Stomach (tissue), 9 donors: ENCODE measurements around the gene GFAP. TPM values are rescaled to one million over a fixed set of nuclear protein-coding genes. Genes with fewer than 3 reads are reported as not detected.

Experiments
- DNase-seq, 2 donors: peaks; one replicate each; pipeline versions ENCODE4 v3.0.0 to v3.0.0-alpha.2; 2013 to 2019
- H3K27ac ChIP-seq, 5 donors: fragments of 200-600 bp in 4 of 5; sonication (generic) in 4 of 5; one replicate each; pipeline ENCODE4 v1.5.1; 2013 to 2019; ENCODE audit warnings: mild to moderate bottlenecking in 1 of 5, moderate library complexity in 1 of 5
- H3K27me3 ChIP-seq, 3 donors: fragments of 200-600 bp; sonication (generic); one replicate each; pipeline ENCODE4 v1.5.1; 2017 to 2019; ENCODE audit warnings: mixed run types in 1 of 3
- H3K36me3 ChIP-seq, 4 donors: fragments of 200-600 bp; sonication (generic); 1 replicate in 3 of 4; 2 replicates in 1 of 4; pipeline ENCODE4 v1.5.1; 2016 to 2019
- H3K4me1 ChIP-seq, 4 donors: fragments of 200-600 bp; sonication (generic); one replicate each; pipeline ENCODE4 v1.5.1; 2016 to 2019
- H3K4me3 ChIP-seq, 4 donors: fragments of 200-600 bp; sonication (generic) in 3 of 4; one replicate each; pipeline ENCODE4 v1.5.1; 2016 to 2019; ENCODE audit warnings: mild to moderate bottlenecking in 1 of 4
- H3K9me3 ChIP-seq, 4 donors: fragments of 200-600 bp; sonication (generic); one replicate each; pipeline ENCODE4 v1.5.1; 2016 to 2019
- CTCF ChIP-seq, 7 experiments: fragments of 450-650 bp in 4 of 7; fragments of 200-600 bp in 3 of 7; sonication (generic) in 3 of 7; IDR thresholded peaks; one replicate each; pipeline ENCODE4 v1.5.1; 2016 to 2019; ENCODE audit warnings: antibody characterized with exemption in 7 of 7, control low read depth in 2 of 7, mild to moderate bottlenecking in 1 of 7
- EP300 ChIP-seq: sonication (generic); formaldehyde crosslinking; IDR thresholded peaks from one replicate; pipeline ENCODE4 v1.6.1; 2017; ENCODE audit warnings: antibody characterized with exemption
- POLR2A ChIP-seq, 4 donors: fragments of 450-650 bp; IDR thresholded peaks; one replicate each; pipeline ENCODE4 v1.6.1; 2016; ENCODE audit warnings: antibody characterized with exemption in 4 of 4, control low read depth in 2 of 4, mild to moderate bottlenecking in 1 of 4, moderate library complexity in 1 of 4
- POLR2AphosphoS5 ChIP-seq, 3 donors: sonication (generic); formaldehyde crosslinking; IDR thresholded peaks; one replicate each; pipeline ENCODE4 v1.6.1; 2016; ENCODE audit warnings: antibody characterized with exemption in 3 of 3
- WGBS, 5 donors: extraction: QIAGEN DNeasy Blood & Tissue Kit in 3 of 5; methylation state at CpG; one replicate each; pipeline versions ENCODE4 v1.1.5 to v1.1.7; 2013 to 2018; 5-methylcytosine and 5-hydroxymethylcytosine counted together
- intact Hi-C: fragments of 100-400 bp; cut with DNase I; formaldehyde crosslinking; loops from one replicate; pipeline ENCODE4 v1.15.1; 2023; ENCODE audit warnings: low total_unique reads
- polyA plus RNA-seq, 3 donors: library from polyadenylated mRNA; stranded (reverse); fragments of 200-250 nt; gene quantifications; one replicate each; pipeline ENCODE4 v1.2.3, GENCODE V29; 2013
- small RNA-seq, 4 donors: library from RNA; depleted of rRNA; stranded (forward); fragments of <200 nt; gene quantifications; one replicate each; pipeline ENCODE3, GENCODE V24; 2016
- total RNA-seq, 5 donors: library from RNA; depleted of rRNA; stranded (reverse); fragments of >200 nt; gene quantifications; one replicate each; pipeline versions ENCODE4 v1.1.0 to v1.2.3, GENCODE V29; 2014 to 2016
- donor health status: healthy with polysubstance abuse.
- donor health status: Bipolar disorder and iron deficiency.
- donor health status: healthy.

GFAP gene
- total and polyA plus RNA-seq, 8 donors, result 0.15 to 9.7 (median 0.80) TPM; not detected in 4

- intact Hi-C loops, result loop anchor here (5.0 kb wide), 1 partner anchor 85 kb away; no protein-coding TSS in a partner anchor
- DNase-seq, result no peak
- Histone ChIP-seq H3K27me3 (no peaks in the 10 kb centered on the region), H3K4me3 (no peak overlapping the region), H3K9me3 (no peaks in the 10 kb centered on the region), H3K27ac (no peak overlapping the region), H3K36me3 (peaks cover 67 to 97% (median 95%) of the 10 kb centered on the region in 4 donors), H3K4me1 (peaks cover 0 to 5% (median 0%) of the 10 kb centered on the region in 4 donors)
- 87 to 94% (median 88%) methylated on average over 9 of the region's 9 CpGs for WGBS, 5 donors
- TF ChIP-seq POLR2A (IDR thresholded peaks at IDR 0.05) (no peak), CTCF (IDR thresholded peaks at IDR 0.05) (no peak), POLR2AphosphoS5 (IDR thresholded peaks at IDR 0.05) (no peak), EP300 (no peak)
Observed at GRCh38 chr17:44862278-44862914, 52.9 kb downstream of the GFAP start.

GRCh38 chr17:44859701-44860100 lies 55.6 kb downstream of the GFAP start:
- Histone ChIP-seq H3K27me3 (no peaks in the 10 kb centered on the region), H3K9me3 (no peaks in the 10 kb centered on the region), H3K27ac (no peak overlapping the region), H3K4me3 (no peak overlapping the region), H3K4me1 (peaks cover 0 to 1% (median 0%) of the 10 kb centered on the region in 4 donors), H3K36me3 (peaks cover 86 to 100% (median 100%) of the 10 kb centered on the region in 4 donors)
- TF ChIP-seq CTCF (IDR thresholded peaks at IDR 0.05) (no peak), EP300 (no peak), POLR2AphosphoS5 (IDR thresholded peaks at IDR 0.05) (no peak), POLR2A (IDR thresholded peaks at IDR 0.05) (no peak)
- WGBS, 5 donors, result 82 to 95% (median 93%) methylated on average over 5 of the region's 5 CpGs
- intact Hi-C loops, result loop anchor here (5.0 kb wide), 1 partner anchor 82 kb away; no protein-coding TSS in a partner anchor
- DNase-seq, result no peak

GRCh38 chr17:44854192-44854591 lies 61.1 kb downstream of the GFAP start:
- Histone ChIP-seq H3K36me3 (peaks cover 78 to 100% (median 97%) of the 10 kb centered on the region in 4 donors), H3K27ac (no peak overlapping the region), H3K4me1 (no peaks in the 10 kb centered on the region), H3K27me3 (no peaks in the 10 kb centered on the region), H3K4me3 (no peak overlapping the region), H3K9me3 (no peaks in the 10 kb centered on the region)
- intact Hi-C loops, result no loop called here
- TF ChIP-seq EP300, result no peak
- no peak for DNase-seq
- WGBS, 5 donors, result 89 to 98% (median 94%) methylated on average over 5 of the region's 5 CpGs

Small RNAs within 50 kb of the gene (small RNA-seq; reads per million reads assigned to genes)
- gene CCDC103 (0 reads per million in 4 donors), gene MIR6783 (0 to 0.30 (median 0) reads per million in 4 donors), gene RN7SL405P (0 reads per million in 4 donors)

Other genes with a start within 250 kb of the GFAP start
- gene CCDC43, start 225.7 kb downstream of the GFAP start, total RNA-seq, result 10 to 100 TPM in 2 of 5 donors, 1 to 10 TPM in 3; 1.8 to 29.7 (median 7.5) TPM
- gene CCDC43, start 225.7 kb downstream of the GFAP start, polyA plus RNA-seq, result 10 to 100 TPM in 2 of 3 donors, 1 to 10 TPM in 1; 9.7 to 19.2 (median 13.3) TPM
- gene DBF4B, start 206.8 kb downstream of the GFAP start, total RNA-seq, result 1 to 10 TPM in 4 of 5 donors, not detected in 1; 1.7 to 5.0 (median 3.3) TPM
- gene DBF4B, start 206.8 kb downstream of the GFAP start, polyA plus RNA-seq, result 1 to 10 TPM in 2 of 3 donors, under 1 TPM in 1; 0.76 to 2.8 (median 2.2) TPM
- 10 to 100 TPM in 1 of 5 donors, 1 to 10 TPM in 1, under 1 TPM in 1, not detected in 2; 0.73 to 57.6 (median 1.7) TPM for gene ADAM11, start 156.5 kb downstream of the GFAP start, total RNA-seq
- under 1 TPM in 2 of 3 donors, not detected in 1; 0.19 to 0.35 TPM for gene ADAM11, start 156.5 kb downstream of the GFAP start, polyA plus RNA-seq
- gene GJC1, start 85.2 kb downstream of the GFAP start, total RNA-seq, result 10 to 100 TPM in 4 of 5 donors, 1 to 10 TPM in 1; 9.7 to 53.1 (median 35.6) TPM
- gene GJC1, start 85.2 kb downstream of the GFAP start, polyA plus RNA-seq, result 1 to 10 TPM in 1 of 3 donors, under 1 TPM in 2; 0.31 to 3.5 (median 0.62) TPM
- gene HIGD1B, start 67.6 kb downstream of the GFAP start, total RNA-seq, result under 1 TPM in 1 of 5 donors, not detected in 4; 0.92 TPM
- 1 to 10 TPM; 2.1 to 5.4 (median 2.4) TPM for gene HIGD1B, start 67.6 kb downstream of the GFAP start, polyA plus RNA-seq
- gene EFTUD2, start 16.1 kb downstream of the GFAP start, total RNA-seq, result 100 to 1,000 TPM in 3 of 5 donors, 10 to 100 TPM in 2; 70.1 to 176 (median 111) TPM
- 10 to 100 TPM; 15.9 to 28.6 (median 21.2) TPM for gene EFTUD2, start 16.1 kb downstream of the GFAP start, polyA plus RNA-seq
- 10 to 100 TPM in 1 of 5 donors, 1 to 10 TPM in 1, under 1 TPM in 2, not detected in 1; 0.58 to 12.2 (median 2.0) TPM for gene KIF18B, start 32.3 kb upstream of the GFAP start, total RNA-seq
- gene KIF18B, start 32.3 kb upstream of the GFAP start, polyA plus RNA-seq, result 1 to 10 TPM in 2 of 3 donors, under 1 TPM in 1; 0.15 to 2.2 (median 1.2) TPM
- gene C1QL1, start 52.8 kb upstream of the GFAP start, total RNA-seq, result 10 to 100 TPM in 2 of 5 donors, 1 to 10 TPM in 2, not detected in 1; 2.2 to 16.3 (median 8.1) TPM
- gene C1QL1, start 52.8 kb upstream of the GFAP start, polyA plus RNA-seq, result 1 to 10 TPM; 2.9 to 8.6 (median 5.2) TPM
- 10 to 100 TPM in 3 of 5 donors, 1 to 10 TPM in 2; 2.3 to 22.9 (median 14.9) TPM for gene DCAKD, start 136.1 kb upstream of the GFAP start, total RNA-seq
- gene DCAKD, start 136.1 kb upstream of the GFAP start, polyA plus RNA-seq, result 10 to 100 TPM in 2 of 3 donors, 1 to 10 TPM in 1; 9.5 to 17.2 (median 11.5) TPM
- gene NMT1, start 145.8 kb upstream of the GFAP start, total RNA-seq, result 100 to 1,000 TPM in 2 of 5 donors, 10 to 100 TPM in 3; 30.1 to 229 (median 74.0) TPM
- 100 to 1,000 TPM in 1 of 3 donors, 10 to 100 TPM in 2; 23.3 to 230 (median 49.7) TPM for gene NMT1, start 145.8 kb upstream of the GFAP start, polyA plus RNA-seq
- 100 to 1,000 TPM in 1 of 5 donors, 10 to 100 TPM in 3, 1 to 10 TPM in 1; 7.6 to 215 (median 31.0) TPM for gene PLCD3, start 217.0 kb upstream of the GFAP start, total RNA-seq
- 100 to 1,000 TPM in 1 of 3 donors, 10 to 100 TPM in 2; 17.2 to 106 (median 53.2) TPM for gene PLCD3, start 217.0 kb upstream of the GFAP start, polyA plus RNA-seq
- 10 to 100 TPM in 3 of 5 donors, 1 to 10 TPM in 2; 4.6 to 24.6 (median 15.2) TPM for gene ACBD4, start 220.2 kb upstream of the GFAP start, total RNA-seq
- gene ACBD4, start 220.2 kb upstream of the GFAP start, polyA plus RNA-seq, result 10 to 100 TPM; 16.1 to 23.1 (median 18.1) TPM
- 10 to 100 TPM in 3 of 5 donors, 1 to 10 TPM in 2; 6.4 to 23.8 (median 13.0) TPM for gene HEXIM1, start 233.0 kb upstream of the GFAP start, total RNA-seq
- 10 to 100 TPM; 15.4 to 20.5 (median 16.1) TPM for gene HEXIM1, start 233.0 kb upstream of the GFAP start, polyA plus RNA-seq
- gene HEXIM2, start 246.4 kb upstream of the GFAP start, total RNA-seq, result 10 to 100 TPM in 2 of 5 donors, 1 to 10 TPM in 2, under 1 TPM in 1; 0.92 to 34.4 (median 6.7) TPM
- 10 to 100 TPM; 10.8 to 12.5 (median 11.1) TPM for gene HEXIM2, start 246.4 kb upstream of the GFAP start, polyA plus RNA-seq